ENCODE results near the gene PALD1.
"Not testable (repeated sequence)": the region's sequence is repeated elsewhere in the genome, so short reads cannot be mapped to it uniquely, and the experiment has no call there.

Gene PALD1

DNA sequence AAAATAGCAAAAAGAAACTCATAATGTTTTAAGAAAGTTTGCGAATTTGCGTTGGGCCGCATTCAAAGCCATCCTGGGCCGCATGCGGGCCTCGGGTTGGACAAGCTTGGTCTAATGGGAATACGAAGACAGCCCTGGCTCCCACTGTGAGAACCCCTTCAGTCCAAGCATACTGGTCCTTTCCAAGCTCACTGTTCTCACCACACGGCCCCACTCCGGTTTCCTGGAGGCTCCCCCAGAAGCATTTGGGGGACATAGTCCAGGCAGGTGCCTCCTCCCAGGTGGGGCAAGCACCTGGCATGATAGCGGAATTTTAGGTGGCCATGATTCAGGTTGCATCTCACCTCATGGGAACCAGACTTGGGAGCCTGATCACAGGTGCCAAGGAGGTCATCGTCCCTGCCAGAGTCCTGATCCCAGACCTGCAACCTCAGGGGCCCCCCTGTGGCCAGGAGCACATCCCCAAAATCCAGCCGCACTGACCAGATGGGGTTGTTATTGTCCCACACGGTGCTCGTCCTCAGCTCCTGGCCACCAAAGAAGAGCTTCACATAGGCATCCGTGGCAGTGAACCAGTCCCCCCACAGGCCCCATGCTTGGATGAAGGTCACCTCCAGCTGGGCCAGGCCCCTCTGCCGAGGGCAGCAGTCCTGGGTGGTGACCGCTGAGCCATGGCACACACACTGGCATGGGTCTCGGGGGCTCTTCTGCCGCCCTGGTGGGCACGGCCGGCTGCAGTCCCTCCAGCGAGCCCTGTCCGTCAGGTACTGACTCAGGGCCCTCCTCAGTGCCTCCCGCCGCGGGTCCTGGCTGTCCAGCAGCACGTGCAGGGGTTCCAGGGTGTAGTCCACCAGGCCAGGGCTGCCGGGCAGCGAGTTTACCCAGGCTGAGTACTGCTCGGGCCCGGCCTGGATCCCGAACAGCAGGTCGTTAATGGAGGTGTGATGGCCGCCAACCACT is 119.6 kb downstream of the PALD1 start:
- no peaks in the 10 kb centered on the region for H3K9me3 ChIP-seq (ENCODE audit: control insufficient read depth, insufficient read depth, low read length)
- no peak overlapping the region for H3K9ac ChIP-seq (ENCODE audit: low read depth, low read length)
- H3K4me1 ChIP-seq (ENCODE audit: insufficient read depth, low read length): no peaks in the 10 kb centered on the region
- H3K36me3 ChIP-seq (ENCODE audit: insufficient read depth, low read length): no peaks in the 10 kb centered on the region

DNA sequence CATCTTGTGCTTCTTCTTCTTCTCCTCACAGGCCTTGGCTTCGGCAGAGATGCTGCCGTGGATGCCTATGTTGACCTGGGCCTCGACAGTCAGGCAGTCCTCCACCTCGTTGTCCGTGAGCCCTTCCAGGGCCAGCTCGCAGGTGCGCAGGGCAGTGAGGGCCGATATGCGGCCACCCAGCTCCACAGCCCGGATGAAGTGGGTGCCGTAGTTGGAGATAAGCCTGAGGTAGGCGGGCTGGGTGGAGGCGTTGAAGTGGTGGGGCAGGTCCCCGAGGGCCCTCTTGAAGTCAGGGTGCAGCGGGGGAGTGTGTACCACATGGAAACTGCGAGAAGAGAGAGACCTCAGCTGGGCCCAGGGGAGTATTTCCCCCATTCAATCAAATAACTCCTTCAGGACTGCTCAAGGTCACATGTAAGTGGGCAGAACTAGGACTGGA is 120.3 kb downstream of the PALD1 start:
- Histone ChIP-seq H3K9me3 (ENCODE audit: control insufficient read depth, insufficient read depth, low read length) (no peaks in the 10 kb centered on the region), H3K9ac (ENCODE audit: low read depth, low read length) (no peak overlapping the region), H3K36me3 (ENCODE audit: insufficient read depth, low read length) (no peaks in the 10 kb centered on the region), H3K4me1 (ENCODE audit: insufficient read depth, low read length) (no peaks in the 10 kb centered on the region)

DNA sequence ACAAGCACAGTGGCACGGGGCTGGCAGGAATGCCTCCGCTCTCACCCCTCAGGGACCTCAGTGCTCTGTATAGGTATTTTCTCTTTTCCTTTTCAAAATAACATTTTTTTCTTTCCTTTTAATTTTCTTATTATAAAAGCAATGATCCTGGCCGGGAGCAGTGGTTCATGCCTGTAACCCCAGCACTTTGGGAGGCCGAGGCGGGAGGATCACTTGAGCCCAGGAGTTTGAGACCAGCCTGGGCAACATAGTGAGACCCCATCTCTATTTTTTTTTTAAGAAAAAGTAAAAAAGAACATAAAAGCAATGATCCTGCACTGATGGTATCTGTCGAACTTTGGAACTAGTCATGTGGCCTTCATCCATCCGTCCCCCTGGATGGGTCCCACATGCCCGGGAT is 120.8 kb downstream of the PALD1 start:
- no peaks in the 10 kb centered on the region for H3K4me1 ChIP-seq (ENCODE audit: insufficient read depth, low read length)
- no peak overlapping the region for H3K9ac ChIP-seq (ENCODE audit: low read depth, low read length)
- no peaks in the 10 kb centered on the region for H3K36me3 ChIP-seq (ENCODE audit: insufficient read depth, low read length)
- H3K9me3 ChIP-seq (ENCODE audit: control insufficient read depth, insufficient read depth, low read length): no peaks in the 10 kb centered on the region

- Histone ChIP-seq H3K36me3 (ENCODE audit: insufficient read depth, low read length) (no peaks in the 10 kb centered on the region), H3K9ac (ENCODE audit: low read depth, low read length) (no peak overlapping the region), H3K4me1 (ENCODE audit: insufficient read depth, low read length) (no peaks in the 10 kb centered on the region), H3K9me3 (ENCODE audit: control insufficient read depth, insufficient read depth, low read length) (no peaks in the 10 kb centered on the region)
Measured at GRCh38 chr10:70599791-70600190, 121.2 kb downstream of the PALD1 start.

- Histone ChIP-seq H3K9me3 (ENCODE audit: control insufficient read depth, insufficient read depth, low read length) (no peaks in the 10 kb centered on the region), H3K4me1 (ENCODE audit: insufficient read depth, low read length) (no peaks in the 10 kb centered on the region), H3K9ac (ENCODE audit: low read depth, low read length) (no peak overlapping the region), H3K36me3 (ENCODE audit: insufficient read depth, low read length) (no peaks in the 10 kb centered on the region)
Measured at GRCh38 chr10:70600512-70601395, 122.2 kb downstream of the PALD1 start.

- H3K36me3 ChIP-seq (ENCODE audit: insufficient read depth, low read length): no peaks in the 10 kb centered on the region
- H3K9ac ChIP-seq (ENCODE audit: low read depth, low read length): no peak overlapping the region
- no peaks in the 10 kb centered on the region for H3K4me1 ChIP-seq (ENCODE audit: insufficient read depth, low read length)
- H3K9me3 ChIP-seq (ENCODE audit: control insufficient read depth, insufficient read depth, low read length): no peaks in the 10 kb centered on the region
Measured at GRCh38 chr10:70601746-70602145, 123.2 kb downstream of the PALD1 start.

- Histone ChIP-seq H3K9me3 (ENCODE audit: control insufficient read depth, insufficient read depth, low read length) (no peaks in the 10 kb centered on the region), H3K36me3 (ENCODE audit: insufficient read depth, low read length) (no peaks in the 10 kb centered on the region), H3K9ac (ENCODE audit: low read depth, low read length) (no peak within 1 kb of the TSS), H3K4me1 (ENCODE audit: insufficient read depth, low read length) (no peaks in the 10 kb centered on the region)
Measured at GRCh38 chr10:70602665-70603448, 124.3 kb downstream of the PALD1 start, which contains the start of gene PRF1. PRF1 (minus strand) TSS chr10:70602741; CDS start chr10:70600902, 1,839 bp downstream.

DNA sequence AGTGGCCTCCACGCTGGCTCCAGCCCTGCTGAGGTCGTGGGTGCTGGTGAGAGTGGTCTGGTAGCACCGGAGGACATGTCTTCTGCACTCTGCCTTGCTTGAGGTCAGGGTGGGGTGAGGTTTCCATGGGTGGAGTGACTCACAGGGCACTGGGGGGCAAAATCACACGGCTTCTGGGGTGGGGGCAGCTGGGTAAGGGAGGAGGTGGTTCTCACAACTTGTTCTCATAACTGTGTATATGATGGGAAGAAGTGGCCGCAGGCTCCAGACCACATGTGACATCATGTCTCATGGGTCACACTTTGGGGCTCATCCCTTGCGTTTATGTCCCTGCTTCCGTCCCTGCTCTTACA is 124.9 kb downstream of the PALD1 start:
- no peaks in the 10 kb centered on the region for H3K9me3 ChIP-seq (ENCODE audit: control insufficient read depth, insufficient read depth, low read length)
- no peaks in the 10 kb centered on the region for H3K4me1 ChIP-seq (ENCODE audit: insufficient read depth, low read length)
- H3K9ac ChIP-seq (ENCODE audit: low read depth, low read length): no peak overlapping the region
- no peaks in the 10 kb centered on the region for H3K36me3 ChIP-seq (ENCODE audit: insufficient read depth, low read length)

DNA sequence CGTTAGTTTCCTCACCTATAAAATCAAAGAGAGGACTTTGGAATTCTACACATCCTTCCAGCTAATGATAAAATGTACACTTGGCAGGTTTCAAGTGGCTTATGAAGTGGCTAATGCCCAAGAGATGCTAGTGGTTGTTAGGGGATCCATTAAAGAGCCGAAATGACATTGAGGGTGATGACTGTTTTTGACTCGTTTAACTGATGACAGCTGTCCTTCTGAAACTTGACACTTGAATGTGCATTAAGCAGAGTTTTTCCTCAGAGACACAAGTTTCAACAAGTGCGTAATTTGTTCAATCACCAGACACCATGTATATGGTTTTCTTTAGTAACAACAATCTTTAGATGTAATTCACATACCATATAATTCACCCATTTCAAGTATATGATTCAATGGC is 125.5 kb downstream of the PALD1 start:
- Histone ChIP-seq H3K9ac (ENCODE audit: low read depth, low read length) (no peak overlapping the region), H3K4me1 (ENCODE audit: insufficient read depth, low read length) (no peaks in the 10 kb centered on the region), H3K36me3 (ENCODE audit: insufficient read depth, low read length) (no peaks in the 10 kb centered on the region), H3K9me3 (ENCODE audit: control insufficient read depth, insufficient read depth, low read length) (no peaks in the 10 kb centered on the region)

GRCh38 chr10:70605161-70605560 is 126.6 kb downstream of the PALD1 start:
- Histone ChIP-seq H3K4me1 (ENCODE audit: insufficient read depth, low read length) (no peaks in the 10 kb centered on the region), H3K36me3 (ENCODE audit: insufficient read depth, low read length) (no peaks in the 10 kb centered on the region), H3K9ac (ENCODE audit: low read depth, low read length) (no peak overlapping the region), H3K9me3 (ENCODE audit: control insufficient read depth, insufficient read depth, low read length) (no peaks in the 10 kb centered on the region)

DNA sequence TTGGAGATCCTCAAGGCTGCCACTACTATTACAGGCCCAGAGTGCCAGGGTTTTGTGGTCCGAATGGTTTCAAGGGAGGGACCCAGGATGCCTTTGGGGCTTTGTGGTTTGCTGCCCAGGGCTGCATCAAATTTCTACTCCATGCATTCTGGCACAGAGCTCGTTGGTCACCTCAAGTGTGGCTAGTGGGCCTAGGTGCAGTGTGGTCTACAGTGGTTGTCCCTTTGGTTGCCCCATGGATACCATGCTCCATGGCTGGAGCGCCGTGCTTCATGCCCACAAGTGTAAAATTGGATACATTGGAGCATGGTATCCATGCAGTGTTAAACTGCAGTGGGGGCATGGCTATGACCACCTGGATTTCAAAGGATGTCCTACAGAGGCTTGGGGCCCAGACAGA is 129.4 kb downstream of the PALD1 start:
- H3K9me3 ChIP-seq (ENCODE audit: control insufficient read depth, insufficient read depth, low read length): no peaks in the 10 kb centered on the region
- no peak overlapping the region for H3K9ac ChIP-seq (ENCODE audit: low read depth, low read length)
- no peaks in the 10 kb centered on the region for H3K4me1 ChIP-seq (ENCODE audit: insufficient read depth, low read length)
- no peaks in the 10 kb centered on the region for H3K36me3 ChIP-seq (ENCODE audit: insufficient read depth, low read length)

DNA sequence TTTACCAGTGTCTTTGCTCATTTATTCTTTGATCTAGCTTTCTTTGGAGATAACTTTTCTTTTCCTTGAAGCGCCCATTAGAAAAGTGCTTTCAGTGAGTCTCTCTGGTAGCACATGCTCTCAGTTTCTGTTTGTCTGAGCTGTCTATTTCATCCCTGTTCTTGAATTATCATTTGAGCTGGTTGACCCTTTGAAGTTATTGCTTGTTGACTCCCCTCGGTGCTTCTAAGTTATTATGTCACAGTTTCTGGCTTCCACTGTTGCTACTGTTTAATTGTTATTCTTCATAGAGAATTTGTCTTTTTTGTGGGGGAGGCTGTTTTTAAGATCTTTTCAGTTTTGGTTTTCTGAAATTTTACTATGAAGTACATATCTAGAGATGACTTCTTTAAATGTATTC is 135.4 kb downstream of the PALD1 start:
- no peaks in the 10 kb centered on the region for H3K4me1 ChIP-seq (ENCODE audit: insufficient read depth, low read length)
- no peak overlapping the region for H3K9ac ChIP-seq (ENCODE audit: low read depth, low read length)
- H3K36me3 ChIP-seq (ENCODE audit: insufficient read depth, low read length): no peaks in the 10 kb centered on the region
- H3K9me3 ChIP-seq (ENCODE audit: control insufficient read depth, insufficient read depth, low read length): no peaks in the 10 kb centered on the region

DNA sequence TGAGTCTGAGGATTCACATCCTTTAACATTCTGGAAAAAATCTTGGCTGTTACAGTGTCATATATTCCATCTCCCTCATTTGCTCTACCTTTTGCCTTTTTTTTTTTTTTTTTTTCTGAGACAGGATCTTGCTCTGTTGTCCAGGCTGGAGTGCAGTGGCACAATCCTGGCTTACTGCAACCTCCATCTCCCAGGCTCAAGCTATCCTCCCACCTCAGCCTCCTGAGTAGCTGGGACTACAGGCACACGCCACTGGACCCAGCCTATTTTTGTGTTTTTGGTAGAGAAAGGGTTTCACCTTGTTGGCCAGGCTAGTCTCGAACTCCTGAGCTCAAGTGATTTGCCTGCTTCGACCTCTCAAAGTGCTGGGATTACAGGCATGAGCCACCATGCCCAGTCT is 135.8 kb downstream of the PALD1 start:
- not testable (repeated sequence) for H3K36me3 ChIP-seq (ENCODE audit: insufficient read depth, low read length); H3K9me3 ChIP-seq (ENCODE audit: control insufficient read depth, insufficient read depth, low read length); H3K4me1 ChIP-seq (ENCODE audit: insufficient read depth, low read length); H3K9ac ChIP-seq (ENCODE audit: low read depth, low read length)

GRCh38 chr10:70615211-70615610 is 136.6 kb downstream of the PALD1 start:
- Histone ChIP-seq H3K9ac (ENCODE audit: low read depth, low read length) (no peak overlapping the region), H3K9me3 (ENCODE audit: control insufficient read depth, insufficient read depth, low read length) (peaks cover 2% of the 10 kb centered on the region; the same call in 1 of the 2 replicates), H3K4me1 (ENCODE audit: insufficient read depth, low read length) (no peaks in the 10 kb centered on the region), H3K36me3 (ENCODE audit: insufficient read depth, low read length) (no peaks in the 10 kb centered on the region)
